Keratinocyte (primary cell): ENCODE data around the gene CACNA1F. TPM values are rescaled to one million over a fixed set of nuclear protein-coding genes. Genes with fewer than 3 reads are reported as not detected.

Experiments
- DNase-seq: peaks from one replicate; pipeline ENCODE4 v3.0.0-alpha.2; 2011; ENCODE audit warnings: low read depth, missing footprints, low spot score
- FAIRE-seq: peaks from 2 replicates; lab custom pipeline; 2011; peaks lifted over from hg19 to GRCh38; lab: Jason Lieb, UNC
- H2AFZ ChIP-seq: 2 replicates; pipeline ENCODE4 v1.6.0; 2012; ENCODE audit warnings: low read length, control low read depth, inconsistent platforms; ENCODE audit not compliant: control insufficient read depth
- H3K27ac ChIP-seq: 2 replicates; pipeline ENCODE4 v1.5.1; 2011; ENCODE audit warnings: low read length; ENCODE audit not compliant: control insufficient read depth, insufficient read depth
- H3K27me3 ChIP-seq: 3 replicates; pipeline ENCODE4 v1.6.0; 2011; ENCODE audit warnings: low read length; ENCODE audit not compliant: control insufficient read depth, insufficient read depth; ENCODE audit errors: extremely low read depth
- H3K36me3 ChIP-seq, 2 experiments: 2 replicates in 1 of 2; 3 replicates in 1 of 2; pipeline ENCODE4 v1.5.1; 2011; ENCODE audit warnings: low read length in 2 of 2, mild to moderate bottlenecking in 1 of 2; ENCODE audit not compliant: control insufficient read depth in 2 of 2, insufficient read depth in 2 of 2; ENCODE audit errors: extremely low read depth in 1 of 2
- H3K4me1 ChIP-seq: 3 replicates; pipeline ENCODE4 v1.5.1; 2011; ENCODE audit warnings: low read length; ENCODE audit not compliant: control insufficient read depth, insufficient read depth; ENCODE audit errors: extremely low read depth
- H3K4me2 ChIP-seq: 3 replicates; pipeline ENCODE4 v1.6.0; 2011; ENCODE audit warnings: low read depth, low read length; ENCODE audit not compliant: control insufficient read depth, insufficient read depth; ENCODE audit errors: extremely low read depth
- H3K4me3 ChIP-seq, 3 experiments: fragments of 200-600 bp in 1 of 3; sonication (generic) in 1 of 3; 2 replicates in 2 of 3; 3 replicates in 1 of 3; pipeline ENCODE4 v1.5.1; 2011 to 2016; ENCODE audit warnings: low read length in 3 of 3, mild to moderate bottlenecking in 3 of 3, control low read depth in 2 of 3, inconsistent platforms in 1 of 3, low read depth in 1 of 3, mixed read lengths in 1 of 3, mixed run types in 1 of 3, moderate library complexity in 1 of 3; ENCODE audit not compliant: control insufficient read depth in 2 of 3, insufficient read depth in 2 of 3; ENCODE audit errors: extremely low read depth in 1 of 3
- H3K79me2 ChIP-seq: 2 replicates; pipeline ENCODE4 v1.6.0; 2012; ENCODE audit warnings: low read length; ENCODE audit not compliant: control insufficient read depth, insufficient read depth
- H3K9ac ChIP-seq: 3 replicates; pipeline ENCODE4 v1.6.0; 2011; ENCODE audit warnings: low read length; ENCODE audit not compliant: control insufficient read depth, insufficient read depth; ENCODE audit errors: extremely low read depth
- H3K9me1 ChIP-seq: 3 replicates; pipeline ENCODE4 v1.6.0; 2011; ENCODE audit warnings: low read length; ENCODE audit not compliant: control insufficient read depth, insufficient read depth; ENCODE audit errors: extremely low read depth
- H3K9me3 ChIP-seq: 2 replicates; pipeline ENCODE4 v1.5.1; 2012; ENCODE audit warnings: low read depth, low read length; ENCODE audit not compliant: control insufficient read depth
- H4K20me1 ChIP-seq: 3 replicates; pipeline ENCODE4 v1.6.0; 2011; ENCODE audit warnings: low read length; ENCODE audit not compliant: control insufficient read depth, insufficient read depth; ENCODE audit errors: extremely low read depth
- EZH2 ChIP-seq: IDR thresholded peaks from one replicate; pipeline ENCODE4 v1.6.1; 2012; ENCODE audit warnings: inconsistent platforms, mild to moderate bottlenecking, low read length, moderate library complexity
- dilution Hi-C: fragments of 300-500 bp; cut with MboI; formaldehyde crosslinking; loops from one replicate; pipeline ENCODE4 v1.7.0; 2020; ENCODE audit warnings: low sequenced_read_pairs; ENCODE audit not compliant: extremely low pct_ligation_motif_present
- polyA plus RNA-seq, 5 experiments: library from polyadenylated mRNA; depleted of rRNA in 3 of 5; stranded (reverse) in 3 of 5; stranded (forward) in 1 of 5; unstranded in 1 of 5; fragments of >200 nt; gene quantifications; 1 replicate in 1 of 5; 2 replicates in 3 of 5; 3 replicates in 1 of 5; pipeline versions ENCODE4 v1.2.1 to v1.2.3, GENCODE V29; 2011 to 2012; ENCODE audit warnings: missing spikeins in 2 of 5, low read depth in 1 of 5, low replicate concordance in 1 of 5
- TF ChIP-seq, protein P1 (sequence below), 3 experiments: IDR thresholded peaks in 1 of 3; conservative IDR thresholded peaks in 1 of 3; optimal IDR thresholded peaks in 1 of 3; 2 replicates in 2 of 3; 3 replicates in 1 of 3; pipeline versions ENCODE3 to v1.5.1; 2011; ENCODE audit warnings: low read length in 3 of 3, mild to moderate bottlenecking in 3 of 3, moderate library complexity in 2 of 3, control low read depth in 1 of 3, inconsistent platforms in 1 of 3; ENCODE audit not compliant: insufficient read depth in 2 of 3; ENCODE audit errors: extremely low read depth in 1 of 3

The CACNA1F gene
- polyA plus RNA-seq, 1 donor (not counting 4 experiments of a cell fraction or from before 2014, with no cell fraction given): not detected

DNA sequence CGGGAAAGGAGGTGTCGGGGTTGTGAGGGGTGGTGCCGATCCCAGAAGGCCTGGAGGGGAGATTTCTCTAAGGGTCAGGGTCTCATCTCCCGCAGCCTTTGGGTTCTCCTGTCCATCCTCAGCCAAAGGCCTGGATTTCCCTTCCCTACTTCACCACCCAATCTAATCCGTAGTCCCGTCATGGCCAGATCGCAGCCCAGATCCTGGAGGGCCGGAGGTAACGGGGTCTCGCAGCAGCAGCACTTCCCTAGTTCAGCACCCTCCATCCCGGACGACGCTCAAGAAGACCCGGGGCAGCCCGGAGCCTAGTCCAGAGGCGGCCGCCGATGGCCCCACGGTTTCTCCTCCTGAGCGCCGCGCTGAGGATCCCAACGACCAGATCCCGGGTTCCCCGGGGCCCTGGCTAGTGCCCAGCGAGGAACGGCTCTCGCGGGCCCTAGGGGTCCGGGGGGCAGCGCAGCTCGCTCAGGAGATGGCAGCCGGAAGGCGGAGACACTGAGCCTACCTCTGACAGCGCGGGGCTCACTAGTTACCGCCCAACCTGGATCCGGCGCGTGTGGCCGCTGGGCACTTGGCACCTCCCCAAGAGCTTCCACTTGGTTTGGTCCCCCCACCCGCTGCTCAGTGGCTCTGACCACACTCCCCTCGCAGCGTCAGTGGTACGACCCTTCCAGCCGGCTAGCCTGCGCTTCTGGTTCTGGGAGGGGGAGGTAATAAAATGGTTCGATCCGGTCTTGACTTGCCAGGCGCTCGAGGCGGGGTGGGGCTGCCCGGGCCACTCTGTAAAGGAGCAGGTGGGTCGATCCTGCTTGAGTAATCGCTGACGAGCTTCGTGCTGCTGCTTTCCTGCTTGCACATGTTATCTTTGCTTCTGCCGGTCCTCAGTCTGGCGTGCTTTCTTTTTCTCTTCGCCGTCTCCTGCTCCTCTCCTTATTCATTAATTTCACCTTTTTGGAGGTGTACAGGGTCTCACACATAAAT, 66.9 kb downstream of the CACNA1F start:
- FAIRE-seq: peak; percentile 32
- Histone ChIP-seq H2AFZ (no peak overlapping the region), H3K9me1 (no peaks in the 10 kb centered on the region), H3K36me3 (no peaks in the 10 kb centered on the region), H3K4me3 (peak overlapping the region; percentile 4 to 77 (median 43)), H3K9me3 (no peaks in the 10 kb centered on the region), H4K20me1 (no peaks in the 10 kb centered on the region), H3K9ac (peak overlapping the region; percentile 88), H3K27me3 (no peaks in the 10 kb centered on the region), H3K4me1 (peaks cover 10% of the 10 kb centered on the region), H3K27ac (peak overlapping the region; percentile 95), H3K79me2 (no peaks in the 10 kb centered on the region), H3K4me2 (peak overlapping the region; percentile 83)
- dilution Hi-C loops: no loop called here
- TF ChIP-seq, protein P1, sequence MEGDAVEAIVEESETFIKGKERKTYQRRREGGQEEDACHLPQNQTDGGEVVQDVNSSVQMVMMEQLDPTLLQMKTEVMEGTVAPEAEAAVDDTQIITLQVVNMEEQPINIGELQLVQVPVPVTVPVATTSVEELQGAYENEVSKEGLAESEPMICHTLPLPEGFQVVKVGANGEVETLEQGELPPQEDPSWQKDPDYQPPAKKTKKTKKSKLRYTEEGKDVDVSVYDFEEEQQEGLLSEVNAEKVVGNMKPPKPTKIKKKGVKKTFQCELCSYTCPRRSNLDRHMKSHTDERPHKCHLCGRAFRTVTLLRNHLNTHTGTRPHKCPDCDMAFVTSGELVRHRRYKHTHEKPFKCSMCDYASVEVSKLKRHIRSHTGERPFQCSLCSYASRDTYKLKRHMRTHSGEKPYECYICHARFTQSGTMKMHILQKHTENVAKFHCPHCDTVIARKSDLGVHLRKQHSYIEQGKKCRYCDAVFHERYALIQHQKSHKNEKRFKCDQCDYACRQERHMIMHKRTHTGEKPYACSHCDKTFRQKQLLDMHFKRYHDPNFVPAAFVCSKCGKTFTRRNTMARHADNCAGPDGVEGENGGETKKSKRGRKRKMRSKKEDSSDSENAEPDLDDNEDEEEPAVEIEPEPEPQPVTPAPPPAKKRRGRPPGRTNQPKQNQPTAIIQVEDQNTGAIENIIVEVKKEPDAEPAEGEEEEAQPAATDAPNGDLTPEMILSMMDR (optimal IDR thresholded peaks at IDR 0.05 in 1 of 3, IDR thresholded peaks at IDR 0.05 in 1 of 3, conservative IDR thresholded peaks at IDR 0.05 in 1 of 3; ENCODE audit: extremely low read depth in 1 of 3, insufficient read depth in 2 of 3, low read length in 3 of 3): peak in 1 of 3 experiments; percentile 55
- no peak for TF ChIP-seq EZH2
- peak; percentile 71 for DNase-seq

DNA sequence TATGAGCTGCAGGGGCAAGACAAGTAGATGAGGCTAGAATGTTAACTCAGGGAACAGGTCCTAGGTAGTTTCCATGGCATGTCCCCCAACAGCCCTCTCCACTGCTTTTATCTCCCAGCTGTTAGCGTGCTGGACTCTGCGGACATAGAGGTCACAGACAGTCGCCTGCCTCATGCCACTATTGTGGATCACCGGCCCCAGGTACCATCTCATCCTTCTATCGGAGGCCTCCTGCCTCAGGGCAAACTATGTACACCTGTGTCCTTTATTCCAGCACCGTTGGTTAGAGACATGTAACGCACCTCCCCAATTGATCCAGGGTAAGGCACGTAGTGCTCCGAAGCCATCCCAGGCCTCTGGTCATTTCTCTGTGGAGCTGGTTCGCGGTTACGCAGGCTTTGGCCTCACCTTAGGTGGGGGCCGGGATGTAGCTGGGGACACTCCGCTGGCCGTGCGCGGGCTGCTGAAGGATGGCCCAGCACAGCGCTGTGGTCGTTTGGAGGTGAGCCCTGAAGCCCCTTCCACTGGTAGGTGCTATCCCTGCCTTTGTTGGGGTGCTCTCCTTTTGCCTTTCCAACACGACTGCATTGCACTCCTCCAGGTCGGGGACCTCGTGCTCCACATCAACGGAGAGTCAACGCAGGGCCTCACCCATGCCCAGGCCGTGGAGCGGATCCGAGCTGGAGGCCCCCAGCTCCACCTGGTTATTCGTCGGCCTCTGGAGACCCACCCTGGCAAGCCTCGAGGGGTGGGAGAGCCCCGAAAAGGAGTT, 68.4 kb downstream of the CACNA1F start:
- DNase-seq (no peak), FAIRE-seq (no peak)
- Histone ChIP-seq H3K9me3 (no peaks in the 10 kb centered on the region), H3K27me3 (no peaks in the 10 kb centered on the region), H3K4me3 (no peak overlapping the region), H3K9ac (no peak overlapping the region), H4K20me1 (no peaks in the 10 kb centered on the region), H3K36me3 (no peaks in the 10 kb centered on the region), H3K27ac (no peak overlapping the region), H3K79me2 (no peaks in the 10 kb centered on the region), H3K4me1 (peaks cover 10% of the 10 kb centered on the region), H3K4me2 (peak overlapping the region; percentile 59), H3K9me1 (no peaks in the 10 kb centered on the region), H2AFZ (no peak overlapping the region)
- dilution Hi-C loops: no loop called here
- TF ChIP-seq, protein P1 (optimal IDR thresholded peaks at IDR 0.05 in 1 of 3, IDR thresholded peaks at IDR 0.05 in 1 of 3, conservative IDR thresholded peaks at IDR 0.05 in 1 of 3; ENCODE audit: extremely low read depth in 1 of 3, insufficient read depth in 2 of 3, low read length in 3 of 3): no peak
- no peak for TF ChIP-seq EZH2
